Astrocyte of the hippocampus (primary cell): ENCODE data around the gene LEKR1.
A peak's percentile ranks its signal among the peaks of the same experiment; 100 is the strongest.

Source experiments
- DNase-seq: peaks from one replicate; pipeline ENCODE4 v3.0.0; 2011; ENCODE audit warnings: low read depth, low spot score

LEKR1 gene

GRCh38 chr3:157058392-157059071, 232.4 kb downstream of the LEKR1 start:
- DNase-seq: no peak

GRCh38 chr3:157059181-157059580, 233.0 kb downstream of the LEKR1 start:
- DNase-seq: no peak

DNA sequence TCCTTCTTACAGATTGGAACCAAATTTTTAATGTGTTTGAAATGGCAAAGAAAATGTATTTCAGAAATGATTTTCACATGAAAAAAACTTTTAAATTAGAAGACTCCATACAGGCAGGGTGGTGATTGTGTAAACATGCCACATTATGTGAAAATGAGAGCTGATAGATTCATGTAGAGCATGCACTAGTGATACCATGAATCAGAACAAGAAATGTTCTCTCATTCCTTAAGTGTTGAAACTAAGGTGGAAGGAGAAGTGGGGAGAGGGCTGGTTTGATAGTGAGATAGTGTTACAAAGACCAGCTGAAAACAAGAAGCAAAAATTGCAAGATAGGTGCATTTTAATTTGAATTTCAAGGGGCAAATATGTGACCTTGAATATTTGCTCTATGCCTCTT, 233.5 kb downstream of the LEKR1 start:
- DNase-seq: no peak

DNA sequence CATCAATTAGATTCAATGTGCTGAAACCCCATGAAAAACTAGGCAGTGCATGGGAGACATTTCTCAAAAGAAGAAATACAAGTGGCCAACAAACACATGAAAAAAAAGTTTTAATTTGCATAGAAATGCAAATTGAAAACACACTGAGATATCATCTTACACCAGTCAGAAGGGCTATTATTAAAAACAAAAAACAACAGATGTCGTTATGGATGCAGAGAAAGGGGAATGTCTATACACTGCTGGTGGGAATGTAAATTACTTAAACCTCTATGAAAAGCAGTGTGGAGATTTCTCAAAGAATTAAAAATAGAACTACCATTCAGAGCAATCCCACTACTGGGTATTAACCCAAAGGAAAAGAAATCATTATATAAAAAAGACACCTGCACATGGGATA, 235.1 kb downstream of the LEKR1 start:
- DNase-seq: no peak

GRCh38 chr3:157063469-157063868, 237.3 kb downstream of the LEKR1 start:
- peak; percentile 11 for DNase-seq

DNA sequence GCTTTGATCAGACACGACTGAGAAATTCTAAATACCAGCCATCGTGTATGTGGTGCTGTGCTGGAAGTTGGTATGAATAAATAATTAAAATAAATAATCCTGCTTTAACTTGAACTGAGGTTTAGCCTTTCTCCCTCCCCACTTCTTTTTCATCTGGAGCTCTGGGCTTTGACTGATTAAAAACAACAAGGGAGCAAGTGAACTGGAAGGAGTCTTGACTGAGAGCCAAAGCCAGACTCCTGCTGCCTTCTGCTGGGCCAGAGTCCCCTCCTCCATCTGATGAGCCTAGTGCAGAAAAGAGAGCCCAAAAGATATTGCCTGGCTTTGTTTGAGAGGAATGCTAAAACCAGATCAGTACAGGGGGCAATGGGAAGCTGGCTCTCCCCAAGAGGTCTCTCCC, 237.8 kb downstream of the LEKR1 start:
- DNase-seq: peak; percentile 92

DNA sequence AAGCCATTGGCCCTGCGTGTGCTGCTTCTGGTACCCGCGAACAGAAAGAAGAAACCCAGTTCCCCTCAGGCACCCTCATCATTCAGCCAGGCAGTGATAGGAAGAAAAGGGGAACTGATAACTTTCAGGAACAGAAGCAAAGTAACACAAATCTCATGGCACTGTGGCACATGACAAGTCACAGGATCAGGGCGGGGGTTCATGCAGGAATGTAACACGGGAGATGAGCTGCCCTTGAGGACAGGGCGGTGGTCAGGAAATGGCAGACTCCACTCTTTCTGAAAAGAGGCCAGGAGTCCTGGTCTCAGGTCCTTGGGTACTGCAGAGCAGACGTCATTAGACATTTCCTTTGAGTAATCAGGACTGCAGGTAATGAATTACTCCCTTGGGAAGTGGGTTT, 238.2 kb downstream of the LEKR1 start:
- DNase-seq: no peak

DNA sequence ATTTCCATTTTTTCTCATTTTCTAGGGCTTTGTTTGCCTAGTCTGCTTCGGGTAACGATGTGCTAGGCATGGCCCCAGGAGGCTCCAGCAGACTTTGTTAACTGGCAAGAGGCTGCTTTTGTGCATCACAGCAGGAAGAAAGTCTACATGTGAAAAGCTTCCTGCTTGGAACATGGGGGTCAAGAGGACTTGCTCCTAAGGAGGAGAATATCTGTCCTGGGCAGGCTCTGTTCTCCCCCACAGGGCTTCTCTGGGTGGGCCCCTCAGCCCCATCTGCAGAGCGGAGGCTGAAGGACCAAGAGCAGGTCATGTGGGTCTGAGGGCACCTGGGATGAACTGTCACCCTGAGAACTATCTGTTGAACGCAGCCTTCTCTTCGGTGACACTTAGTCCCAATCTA, 239.0 kb downstream of the LEKR1 start:
- DNase-seq: no peak

DNA sequence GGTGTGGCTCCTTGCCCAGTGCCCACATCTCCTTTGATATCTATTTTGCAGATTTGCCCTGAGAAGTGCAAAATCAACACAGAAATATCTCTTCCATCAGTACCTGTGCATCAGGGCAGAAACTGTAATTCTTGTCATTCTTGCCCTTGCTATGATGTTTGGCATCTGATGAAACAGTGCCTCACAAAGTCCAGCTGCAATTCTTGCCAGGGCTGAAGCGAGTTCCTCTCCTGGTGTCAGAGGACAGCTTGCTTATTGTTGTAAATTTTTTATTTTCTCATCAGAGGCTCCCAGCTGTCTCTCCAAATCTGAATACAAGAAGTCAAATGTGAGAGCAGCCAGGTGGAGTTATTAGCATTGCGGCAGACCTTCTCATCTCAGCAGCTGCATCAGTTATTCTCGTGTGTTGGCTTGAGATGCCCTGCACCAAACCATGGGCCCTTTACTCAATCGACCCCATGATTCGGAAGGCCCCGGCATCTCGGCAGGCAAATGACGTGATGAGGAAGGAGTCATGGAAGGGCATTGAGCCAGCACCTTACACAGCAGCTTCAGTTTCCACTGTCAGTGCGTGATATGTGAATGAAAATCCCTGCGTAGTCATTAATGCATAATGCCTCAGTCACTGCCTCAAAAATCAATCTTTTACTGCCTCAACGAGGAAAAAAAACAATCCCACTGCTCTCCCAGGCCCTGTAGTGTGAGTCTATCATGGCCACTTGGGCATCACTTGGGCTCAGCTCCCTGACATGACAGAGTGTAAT, 240.4 kb downstream of the LEKR1 start:
- DNase-seq: peak; percentile 77

- no peak for DNase-seq
Measured at GRCh38 chr3:157067114-157067513, 241.0 kb downstream of the LEKR1 start.

GRCh38 chr3:157069406-157069805, 243.3 kb downstream of the LEKR1 start:
- DNase-seq: no peak

GRCh38 chr3:157069846-157070677, 243.9 kb downstream of the LEKR1 start:
- no peak for DNase-seq

DNA sequence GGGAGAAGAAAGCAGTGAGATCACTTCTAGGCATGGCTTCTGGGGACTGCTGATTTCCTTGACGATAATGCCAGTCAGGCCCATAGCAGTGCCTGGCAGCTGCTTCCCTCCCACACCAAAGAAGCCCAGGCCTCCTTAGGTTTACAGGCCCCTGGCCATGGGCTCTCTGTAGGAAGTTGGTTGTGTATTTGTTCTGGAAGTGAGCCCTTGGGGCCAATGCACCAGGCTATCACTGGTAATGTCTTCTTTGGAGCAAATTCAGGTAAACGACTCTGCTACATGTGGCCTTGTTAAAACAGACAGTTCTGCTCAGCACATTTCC, 244.5 kb downstream of the LEKR1 start:
- DNase-seq: no peak

DNA sequence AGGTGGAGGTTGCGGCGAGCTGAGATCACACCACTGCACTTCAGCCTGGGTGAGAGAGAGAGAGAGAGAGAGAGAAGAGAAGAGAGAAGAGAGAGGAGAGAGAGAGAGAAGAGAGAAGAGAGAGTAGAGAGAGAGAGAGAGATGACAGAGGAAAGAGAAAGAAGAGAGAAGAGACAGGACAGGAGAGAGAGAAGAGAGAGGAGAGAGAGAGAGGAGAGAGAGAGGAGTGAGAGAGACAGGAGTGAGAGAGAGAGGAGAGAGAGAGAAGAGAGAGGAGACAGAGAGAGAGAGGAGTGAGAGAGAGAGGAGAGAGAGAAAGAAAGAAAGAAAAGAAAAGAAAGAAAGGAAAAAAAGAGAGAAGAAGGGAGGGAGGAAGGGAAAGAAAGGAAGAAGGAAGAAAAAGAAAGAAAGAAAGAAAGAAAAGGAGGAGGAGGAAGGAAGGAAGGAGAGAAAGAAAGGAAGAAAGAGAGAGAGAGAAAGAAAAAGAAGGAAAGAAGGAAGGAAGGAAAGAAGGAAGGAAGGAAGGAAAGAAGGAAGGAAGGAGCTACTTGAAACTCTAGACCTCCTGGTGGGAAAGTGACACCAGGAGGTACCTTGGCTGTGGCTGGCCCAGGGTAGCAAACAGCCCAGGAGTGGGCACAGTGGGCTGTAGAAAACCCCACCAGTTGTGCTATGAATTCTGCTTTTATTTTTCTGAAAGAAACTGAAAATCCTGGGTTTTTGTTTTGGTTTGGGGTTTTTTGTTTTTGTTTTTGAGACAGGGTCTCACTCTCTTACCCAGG, 245.8 kb downstream of the LEKR1 start:
- no peak for DNase-seq

DNA sequence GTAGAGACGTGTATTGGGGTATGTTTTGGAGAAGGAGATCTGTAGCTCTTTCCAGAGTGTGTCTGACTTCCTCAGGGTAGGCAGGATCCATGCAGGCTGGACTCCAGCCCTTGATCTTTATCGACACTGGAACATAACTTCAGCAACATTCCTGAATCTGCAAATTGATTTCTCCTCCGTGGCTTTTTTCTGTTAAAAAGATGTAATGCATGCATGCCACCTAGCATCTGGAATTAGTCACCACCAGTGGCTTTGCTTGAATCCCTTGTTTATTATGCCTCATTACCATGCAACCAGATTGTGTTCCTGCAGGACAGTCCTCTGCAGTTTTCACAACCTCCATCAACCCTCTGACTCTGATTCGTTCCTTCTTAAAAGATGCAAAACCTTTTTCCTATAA, 247.7 kb downstream of the LEKR1 start:
- peak; percentile 79 for DNase-seq

GRCh38 chr3:157074490-157074889, 248.3 kb downstream of the LEKR1 start:
- DNase-seq: no peak

DNA sequence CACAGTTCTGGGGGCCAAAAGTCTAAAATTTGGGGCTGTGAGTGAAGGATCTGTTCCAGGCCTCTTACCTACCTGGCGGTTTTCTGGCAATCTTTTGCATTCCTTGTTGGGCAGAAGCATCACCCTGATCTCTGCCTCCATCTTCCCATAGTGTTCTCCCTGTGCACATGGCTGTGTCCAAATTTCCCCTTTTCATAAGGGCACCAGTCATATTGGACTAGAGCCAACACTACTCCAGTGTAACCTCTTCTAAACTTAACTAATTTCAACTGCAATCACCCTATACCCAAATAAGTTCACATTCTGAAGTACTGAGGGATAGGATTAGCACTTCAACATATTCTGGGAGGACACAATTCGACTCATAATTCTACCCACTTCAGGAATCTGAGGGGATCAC, 248.8 kb downstream of the LEKR1 start:
- DNase-seq: no peak

DNA sequence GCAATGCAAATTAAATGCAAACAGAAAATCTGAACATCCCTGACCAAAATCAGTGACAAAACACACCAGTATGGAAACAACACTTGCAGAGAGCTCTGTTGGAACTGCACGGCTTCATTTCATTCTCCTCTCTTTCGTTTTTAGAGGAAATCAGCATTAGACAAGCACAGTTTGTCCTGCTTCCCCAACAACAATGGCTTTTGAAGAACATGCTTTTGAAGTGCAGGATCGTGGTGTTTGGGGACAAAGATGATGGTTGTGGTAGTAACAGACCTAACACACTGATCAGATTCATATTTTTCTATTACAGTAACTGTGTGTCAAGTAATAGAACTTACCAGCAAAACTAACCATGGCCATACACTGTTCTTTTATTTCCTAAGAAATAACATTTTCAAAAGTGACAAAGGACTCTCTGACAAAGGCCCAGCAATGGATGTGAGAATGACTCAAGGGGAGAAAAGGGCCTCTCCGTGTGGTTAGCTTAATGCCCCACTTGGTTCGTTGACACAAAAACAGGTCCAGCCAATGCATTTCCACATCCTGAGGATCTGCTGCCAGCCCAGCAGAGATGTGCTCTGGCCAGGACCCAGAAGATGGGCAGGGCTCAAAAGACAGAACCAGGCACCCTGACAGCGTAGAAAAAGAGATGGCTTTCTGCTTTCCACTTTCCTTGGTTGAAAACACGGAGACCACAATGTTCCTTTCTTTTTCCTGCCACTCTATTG, 249.7 kb downstream of the LEKR1 start:
- peak; percentile 41 for DNase-seq

GRCh38 chr3:157077565-157077991, 251.4 kb downstream of the LEKR1 start:
- no peak for DNase-seq

DNA sequence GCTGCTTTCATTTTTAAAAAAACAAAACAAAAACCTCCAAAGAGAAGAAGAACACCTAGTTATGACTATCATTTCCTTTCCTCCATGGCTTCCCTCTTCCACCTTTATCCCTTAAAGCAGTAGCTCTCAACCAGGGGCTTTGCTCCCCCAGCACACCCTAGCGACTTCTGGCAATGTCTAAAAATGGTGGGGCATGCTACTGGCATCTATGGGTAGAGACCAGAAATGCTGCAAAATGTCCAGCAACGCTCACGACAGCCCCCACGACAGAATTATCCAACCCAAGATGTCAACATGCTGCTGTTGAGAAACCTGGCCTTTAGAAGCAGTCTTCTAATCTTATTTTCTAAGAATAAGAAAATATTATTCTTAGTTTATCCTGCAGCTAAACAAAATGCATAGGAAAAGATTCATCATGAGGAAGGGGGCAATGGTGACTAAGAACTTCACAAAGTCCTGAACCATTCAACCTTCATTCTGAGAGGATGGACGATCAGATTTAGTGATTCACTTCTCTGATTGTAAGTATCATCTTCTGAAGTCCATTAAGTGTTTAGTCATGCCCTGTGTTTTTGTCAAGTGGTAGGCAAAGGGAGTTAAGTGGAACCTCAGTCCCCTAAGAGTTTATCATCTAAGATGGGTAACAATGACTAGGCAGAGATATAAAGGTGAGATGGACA, 252.1 kb downstream of the LEKR1 start:
- DNase-seq: no peak

DNA sequence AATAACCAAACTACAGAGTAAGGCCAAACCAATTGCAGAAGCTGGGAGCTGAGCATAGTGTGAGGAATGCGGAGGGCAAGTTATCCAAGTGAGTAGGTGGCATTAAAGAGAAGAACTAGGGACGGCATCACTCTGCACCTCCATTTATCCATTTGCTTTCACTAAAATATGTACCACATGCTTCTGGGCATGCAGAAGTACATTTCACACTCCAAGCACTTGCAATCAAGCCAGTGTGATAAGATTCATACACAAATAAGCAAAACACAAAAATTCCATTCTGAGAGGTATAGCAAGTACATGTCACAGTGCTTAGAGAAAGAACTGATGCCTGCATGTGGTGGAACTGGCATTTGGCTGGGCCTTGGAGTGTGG, 252.6 kb downstream of the LEKR1 start:
- DNase-seq: no peak
